ENCODE data around the gene KDM4F. TPM values are rescaled to one million over a fixed set of nuclear protein-coding genes. Genes with fewer than 3 reads are reported as not detected.
A peak's percentile ranks its signal among the peaks of the same experiment; 100 is the strongest.

Gene KDM4F
- total and polyA plus RNA-seq, 5 donors from 2014 or later = not detected

DNA sequence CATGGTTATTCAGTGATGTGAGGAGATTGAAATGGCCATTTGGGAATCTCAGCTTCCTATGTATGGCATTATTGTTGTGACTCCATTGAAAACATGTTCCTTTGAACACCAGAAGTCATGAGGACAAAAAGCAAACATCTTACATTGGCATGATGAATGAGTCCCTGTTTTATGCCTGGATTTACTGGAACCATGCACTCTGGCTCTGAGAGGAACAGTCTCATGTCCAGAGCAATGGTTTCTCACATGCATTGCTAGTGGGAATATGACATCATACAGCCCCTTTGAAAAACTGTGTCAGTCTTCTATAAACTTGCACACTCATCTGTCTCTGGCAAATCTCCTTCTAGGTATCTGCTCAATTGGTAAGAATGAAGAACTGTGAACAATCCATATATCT is 3.4 kb upstream of the KDM4F start:
- Mint-ChIP-seq H3K4me3 (no peak overlapping the region), H3K27ac (no peak overlapping the region), H3K9me3 (peaks cover 0 to 1% (median 0%) of the 10 kb centered on the region in 7 donors), H3K27me3 (peaks cover 30% of the 10 kb centered on the region), H3K4me1 (no peaks in the 10 kb centered on the region), H3K36me3 (no peaks in the 10 kb centered on the region)
- no peaks in the 10 kb centered on the region for H3K9me3 ChIP-seq (ENCODE audit: control insufficient read depth in 2 of 2, low read length in 2 of 2)
- no peaks in the 10 kb centered on the region for H3K36me3 ChIP-seq (ENCODE audit: control insufficient read depth, insufficient read depth, low read length)
- DNase-seq (no peak), ATAC-seq (ENCODE audit: low read depth in 2 of 2) (no peak)
- peaks cover 25% of the 10 kb centered on the region for H3K27me3 ChIP-seq (ENCODE audit: control insufficient read depth, insufficient read depth, low read length)
- no peak overlapping the region for H3K27ac ChIP-seq (ENCODE audit: insufficient read depth, low read length, poor library complexity, severe bottlenecking)
- no peak overlapping the region for H3K4me3 ChIP-seq (ENCODE audit: low read depth, low read length)
- no peaks in the 10 kb centered on the region for H3K4me1 ChIP-seq (ENCODE audit: control insufficient read depth, insufficient read depth, low read length, poor library complexity, severe bottlenecking)

DNA sequence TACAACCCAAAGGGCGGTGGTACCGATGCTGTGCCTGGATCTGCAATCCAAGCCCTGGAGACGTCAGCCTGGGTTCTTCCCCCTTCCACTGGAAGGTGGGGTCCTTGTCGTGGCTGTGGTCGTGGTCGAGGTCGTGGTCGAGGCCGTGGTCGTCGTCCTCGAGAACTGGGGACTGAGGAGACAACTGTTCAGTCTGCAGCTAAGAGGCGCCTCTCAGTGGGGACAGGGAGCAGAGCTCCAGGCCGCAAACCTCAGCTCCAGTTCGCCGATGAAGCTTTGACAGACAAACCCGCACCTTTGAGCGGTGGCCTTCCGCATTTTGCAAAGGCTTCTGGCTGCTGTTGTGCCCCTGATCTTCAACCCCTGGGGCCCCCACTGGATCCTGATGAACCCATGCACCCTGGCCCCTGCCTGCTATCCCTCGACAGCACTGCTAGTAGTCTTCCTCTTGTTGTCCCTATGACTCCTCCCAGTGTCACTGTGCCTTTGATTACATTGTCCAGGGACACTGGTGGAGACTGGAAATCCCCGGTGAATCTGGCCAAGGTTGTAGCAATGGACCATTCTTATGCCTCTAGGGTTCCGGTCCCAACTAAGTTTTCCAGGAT is 1.5 kb downstream of the KDM4F start:
- H3K4me1 ChIP-seq (ENCODE audit: control insufficient read depth, insufficient read depth, low read length, poor library complexity, severe bottlenecking) = no peaks in the 10 kb centered on the region
- no peaks in the 10 kb centered on the region for H3K36me3 ChIP-seq (ENCODE audit: control insufficient read depth, insufficient read depth, low read length)
- H3K27me3 Mint-ChIP-seq = peaks cover 37% of the 10 kb centered on the region
- no peak overlapping the region for H3K27ac Mint-ChIP-seq
- H3K4me3 ChIP-seq (ENCODE audit: low read depth, low read length) = no peak overlapping the region
- DNase-seq = no peak
- peaks cover 19% of the 10 kb centered on the region for H3K27me3 ChIP-seq (ENCODE audit: control insufficient read depth, insufficient read depth, low read length)
- H3K9me3 ChIP-seq (ENCODE audit: control insufficient read depth in 2 of 2, low read length in 2 of 2) = no peaks in the 10 kb centered on the region
- ATAC-seq (ENCODE audit: low read depth in 2 of 2) = no peak
- no peaks in the 10 kb centered on the region for H3K4me1 Mint-ChIP-seq
- no peaks in the 10 kb centered on the region for H3K9me3 Mint-ChIP-seq
- no peak overlapping the region for H3K4me3 Mint-ChIP-seq
- no peaks in the 10 kb centered on the region for H3K36me3 Mint-ChIP-seq
- H3K27ac ChIP-seq (ENCODE audit: insufficient read depth, low read length, poor library complexity, severe bottlenecking) = no peak overlapping the region

DNA sequence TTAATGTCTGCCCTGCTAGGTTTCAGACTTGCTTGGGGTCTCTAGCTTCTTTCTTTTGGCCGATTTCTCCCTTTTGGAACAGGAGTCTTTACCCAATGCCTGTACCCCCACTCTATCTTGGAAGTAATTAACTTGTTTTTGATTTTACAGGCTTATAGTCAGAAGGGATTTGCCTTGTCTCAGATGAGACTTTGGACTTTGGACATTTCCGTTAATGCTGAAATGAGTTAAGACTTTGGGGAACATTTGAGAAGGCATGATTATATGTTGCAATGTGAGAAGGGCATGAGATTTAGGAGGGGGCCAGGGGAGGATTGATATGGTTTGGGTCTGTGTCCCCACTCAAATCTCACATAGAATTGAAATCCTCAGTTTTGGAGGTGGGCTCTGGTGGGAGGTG is 5.1 kb downstream of the KDM4F start:
- Mint-ChIP-seq H3K36me3 (no peaks in the 10 kb centered on the region), H3K4me1 (no peaks in the 10 kb centered on the region), H3K27me3 (peaks cover 50% of the 10 kb centered on the region), H3K4me3 (no peak overlapping the region), H3K9me3 (no peaks in the 10 kb centered on the region), H3K27ac (no peak overlapping the region)
- ATAC-seq (ENCODE audit: low read depth in 2 of 2) = no peak
- Histone ChIP-seq H3K4me1 (ENCODE audit: control insufficient read depth, insufficient read depth, low read length, poor library complexity, severe bottlenecking) (no peaks in the 10 kb centered on the region), H3K36me3 (ENCODE audit: control insufficient read depth, insufficient read depth, low read length) (no peaks in the 10 kb centered on the region), H3K27me3 (ENCODE audit: control insufficient read depth, insufficient read depth, low read length) (peaks cover 14% of the 10 kb centered on the region), H3K27ac (ENCODE audit: insufficient read depth, low read length, poor library complexity, severe bottlenecking) (no peak overlapping the region), H3K9me3 (ENCODE audit: control insufficient read depth in 2 of 2, low read length in 2 of 2) (no peaks in the 10 kb centered on the region), H3K4me3 (ENCODE audit: low read depth, low read length) (no peak overlapping the region)
- DNase-seq = no peak

DNA sequence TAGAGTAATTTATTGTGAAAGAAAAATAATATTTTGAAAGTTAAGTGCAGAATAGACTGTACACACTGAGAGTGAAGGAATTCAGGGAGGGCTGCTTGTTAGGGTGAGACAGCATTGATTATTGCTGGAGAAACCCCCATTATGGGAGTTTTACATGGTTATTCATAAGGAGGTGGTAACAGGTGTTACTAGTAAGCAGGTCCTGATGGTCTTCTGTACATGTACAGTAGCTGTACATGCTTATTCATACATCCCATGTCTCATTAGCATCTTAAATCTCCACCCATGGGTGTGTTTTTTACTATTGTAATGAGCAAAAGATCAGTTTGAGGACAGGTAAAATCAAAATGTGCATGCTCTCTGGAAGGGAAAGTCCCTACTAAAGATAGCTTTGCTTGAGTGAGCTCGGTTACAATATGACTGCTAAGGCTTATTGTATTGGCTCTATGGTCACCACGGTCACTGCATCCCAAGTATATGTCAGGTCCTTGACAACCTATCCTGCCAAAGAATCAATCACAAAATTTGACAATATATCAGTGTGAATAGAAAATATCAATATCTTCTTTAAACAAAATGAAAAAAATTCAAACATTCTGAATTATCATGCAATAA is 6.2 kb downstream of the KDM4F start:
- DNase-seq (no peak), ATAC-seq (ENCODE audit: low read depth in 2 of 2) (no peak)
- H3K4me1 Mint-ChIP-seq = no peaks in the 10 kb centered on the region
- H3K9me3 Mint-ChIP-seq = no peaks in the 10 kb centered on the region
- no peaks in the 10 kb centered on the region for H3K36me3 Mint-ChIP-seq
- H3K27ac Mint-ChIP-seq = no peak overlapping the region
- Histone ChIP-seq H3K4me3 (ENCODE audit: low read depth, low read length) (no peak overlapping the region), H3K9me3 (ENCODE audit: control insufficient read depth in 2 of 2, low read length in 2 of 2) (no peaks in the 10 kb centered on the region), H3K4me1 (ENCODE audit: control insufficient read depth, insufficient read depth, low read length, poor library complexity, severe bottlenecking) (no peaks in the 10 kb centered on the region), H3K27me3 (ENCODE audit: control insufficient read depth, insufficient read depth, low read length) (peaks cover 16% of the 10 kb centered on the region), H3K36me3 (ENCODE audit: control insufficient read depth, insufficient read depth, low read length) (no peaks in the 10 kb centered on the region), H3K27ac (ENCODE audit: insufficient read depth, low read length, poor library complexity, severe bottlenecking) (no peak overlapping the region)
- H3K27me3 Mint-ChIP-seq = peaks cover 60% of the 10 kb centered on the region
- no peak overlapping the region for H3K4me3 Mint-ChIP-seq

DNA sequence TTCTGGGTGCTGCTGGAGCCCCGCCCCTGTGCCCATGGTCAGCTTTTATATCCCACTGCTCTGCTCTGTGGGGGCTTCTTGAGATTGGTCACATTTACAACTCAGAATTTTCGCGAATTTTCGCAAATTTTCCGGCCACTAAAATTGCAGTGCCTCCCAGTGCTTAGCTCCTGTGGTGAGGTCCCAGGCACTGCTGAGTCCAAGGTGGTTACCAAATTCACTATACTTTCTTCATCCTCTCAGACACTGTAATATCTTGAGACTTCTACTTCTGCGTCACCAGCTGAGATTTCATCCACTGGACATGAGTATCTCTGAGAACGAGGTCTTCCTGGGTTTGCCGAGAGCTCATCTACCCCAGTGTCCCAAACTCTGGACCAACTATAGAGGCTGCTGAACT is 8.7 kb downstream of the KDM4F start:
- H3K27me3 Mint-ChIP-seq = peaks cover 68% of the 10 kb centered on the region
- H3K4me1 Mint-ChIP-seq = no peaks in the 10 kb centered on the region
- no peaks in the 10 kb centered on the region for H3K36me3 Mint-ChIP-seq
- no peak overlapping the region for H3K27ac Mint-ChIP-seq
- ATAC-seq (ENCODE audit: low read depth in 2 of 2) (no peak), DNase-seq (no peak)
- no peaks in the 10 kb centered on the region for H3K36me3 ChIP-seq (ENCODE audit: control insufficient read depth, insufficient read depth, low read length)
- no peak overlapping the region for H3K4me3 ChIP-seq (ENCODE audit: low read depth, low read length)
- H3K4me1 ChIP-seq (ENCODE audit: control insufficient read depth, insufficient read depth, low read length, poor library complexity, severe bottlenecking) = no peaks in the 10 kb centered on the region
- H3K27ac ChIP-seq (ENCODE audit: insufficient read depth, low read length, poor library complexity, severe bottlenecking) = no peak overlapping the region
- H3K9me3 Mint-ChIP-seq = no peaks in the 10 kb centered on the region
- H3K27me3 ChIP-seq (ENCODE audit: control insufficient read depth, insufficient read depth, low read length) = peaks cover 22% of the 10 kb centered on the region
- H3K4me3 Mint-ChIP-seq = no peak overlapping the region
- no peaks in the 10 kb centered on the region for H3K9me3 ChIP-seq (ENCODE audit: control insufficient read depth in 2 of 2, low read length in 2 of 2)

DNA sequence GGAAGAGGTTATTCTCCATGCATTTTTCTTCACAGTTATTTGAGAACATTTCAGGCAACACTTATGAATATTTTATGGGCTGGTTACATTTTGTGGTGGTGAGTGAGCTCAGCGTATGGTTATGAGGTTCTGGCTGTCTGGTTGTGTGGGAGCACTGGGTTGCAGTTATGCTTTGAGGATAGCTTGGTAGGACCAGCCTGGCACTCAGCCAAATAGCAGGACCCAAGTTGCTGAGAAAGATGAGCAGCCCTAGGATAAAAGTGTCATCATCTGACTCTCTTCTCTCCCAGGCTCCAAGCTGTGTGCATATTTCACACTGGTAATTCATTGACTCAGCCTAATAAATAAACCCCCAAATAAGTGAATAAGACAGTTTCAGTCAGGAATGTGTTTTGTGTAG is 9.4 kb downstream of the KDM4F start:
- H3K9me3 ChIP-seq (ENCODE audit: control insufficient read depth in 2 of 2, low read length in 2 of 2) = no peaks in the 10 kb centered on the region
- H3K4me1 ChIP-seq (ENCODE audit: control insufficient read depth, insufficient read depth, low read length, poor library complexity, severe bottlenecking) = no peaks in the 10 kb centered on the region
- H3K4me1 Mint-ChIP-seq = no peaks in the 10 kb centered on the region
- no peak overlapping the region for H3K27ac Mint-ChIP-seq
- H3K4me3 ChIP-seq (ENCODE audit: low read depth, low read length) = no peak overlapping the region
- H3K9me3 Mint-ChIP-seq = no peaks in the 10 kb centered on the region
- peaks cover 62% of the 10 kb centered on the region for H3K27me3 Mint-ChIP-seq
- no peak overlapping the region for H3K4me3 Mint-ChIP-seq
- DNase-seq = no peak
- ATAC-seq (ENCODE audit: low read depth in 2 of 2) = no peak
- H3K27ac ChIP-seq (ENCODE audit: insufficient read depth, low read length, poor library complexity, severe bottlenecking) = no peak overlapping the region
- H3K27me3 ChIP-seq (ENCODE audit: control insufficient read depth, insufficient read depth, low read length) = peaks cover 21% of the 10 kb centered on the region
- H3K36me3 ChIP-seq (ENCODE audit: control insufficient read depth, insufficient read depth, low read length) = no peaks in the 10 kb centered on the region
- H3K36me3 Mint-ChIP-seq = no peaks in the 10 kb centered on the region

DNA sequence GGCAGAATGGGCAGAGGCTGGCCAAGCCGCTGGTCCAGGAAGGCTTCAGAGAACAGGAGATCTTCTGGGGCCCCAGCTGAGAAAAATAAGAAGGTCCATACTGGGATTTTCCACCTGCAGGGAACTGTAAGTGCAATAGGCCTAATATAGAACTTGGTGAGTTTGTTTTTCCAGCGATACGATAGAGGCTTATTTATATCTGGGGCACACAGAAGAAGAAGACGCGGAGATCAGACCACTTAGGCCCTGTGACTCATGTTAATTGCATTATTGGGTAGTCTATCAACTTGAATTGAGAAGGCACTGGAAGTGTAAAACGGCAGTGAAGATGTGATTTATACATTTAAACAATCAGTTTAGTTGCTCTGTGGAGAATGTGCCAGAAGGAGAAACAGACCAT is 9.8 kb downstream of the KDM4F start:
- Mint-ChIP-seq H3K27me3 (peaks cover 62% of the 10 kb centered on the region), H3K9me3 (no peaks in the 10 kb centered on the region), H3K27ac (no peak overlapping the region), H3K36me3 (no peaks in the 10 kb centered on the region), H3K4me3 (no peak overlapping the region), H3K4me1 (no peaks in the 10 kb centered on the region)
- H3K4me3 ChIP-seq (ENCODE audit: low read depth, low read length) = no peak overlapping the region
- peaks cover 17% of the 10 kb centered on the region for H3K27me3 ChIP-seq (ENCODE audit: control insufficient read depth, insufficient read depth, low read length)
- no peak overlapping the region for H3K27ac ChIP-seq (ENCODE audit: insufficient read depth, low read length, poor library complexity, severe bottlenecking)
- no peaks in the 10 kb centered on the region for H3K9me3 ChIP-seq (ENCODE audit: control insufficient read depth in 2 of 2, low read length in 2 of 2)
- no peaks in the 10 kb centered on the region for H3K36me3 ChIP-seq (ENCODE audit: control insufficient read depth, insufficient read depth, low read length)
- no peaks in the 10 kb centered on the region for H3K4me1 ChIP-seq (ENCODE audit: control insufficient read depth, insufficient read depth, low read length, poor library complexity, severe bottlenecking)
- no peak for DNase-seq
- ATAC-seq (ENCODE audit: low read depth in 2 of 2) = no peak

DNA sequence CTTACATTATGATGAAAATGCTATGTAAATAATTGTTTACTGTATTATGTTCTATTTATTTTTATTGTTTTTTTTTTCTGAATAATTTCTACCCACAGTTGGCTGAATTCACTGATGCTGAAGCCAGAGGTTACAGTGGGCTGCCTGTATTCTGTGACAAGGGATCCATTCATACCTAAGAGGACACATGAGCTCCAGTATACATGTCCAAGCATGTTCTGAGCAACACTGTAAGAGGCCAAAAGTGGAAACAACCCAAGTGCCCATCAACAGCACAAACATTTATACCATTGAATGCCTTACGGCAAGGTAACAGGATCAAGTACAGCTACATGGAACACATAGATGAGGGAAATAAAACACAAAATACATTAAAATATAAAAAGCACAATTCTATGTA is 16.1 kb downstream of the KDM4F start:
- H3K4me1 ChIP-seq (ENCODE audit: control insufficient read depth, insufficient read depth, low read length, poor library complexity, severe bottlenecking) = peaks cover 12% of the 10 kb centered on the region
- Mint-ChIP-seq H3K9me3 (peaks cover 0 to 2% (median 0%) of the 10 kb centered on the region in 7 donors), H3K4me3 (peak overlapping the region in 1 of 4 donors; percentile 21), H3K27me3 (peaks cover 22% of the 10 kb centered on the region), H3K4me1 (peaks cover 12 to 20% (median 17%) of the 10 kb centered on the region in 4 donors), H3K36me3 (peaks cover 3% of the 10 kb centered on the region), H3K27ac (no peak overlapping the region)
- DNase-seq = no peak
- no peak for ATAC-seq (ENCODE audit: low read depth in 2 of 2)
- H3K4me3 ChIP-seq (ENCODE audit: low read depth, low read length) = no peak overlapping the region
- H3K36me3 ChIP-seq (ENCODE audit: control insufficient read depth, insufficient read depth, low read length) = no peaks in the 10 kb centered on the region
- no peaks in the 10 kb centered on the region for H3K9me3 ChIP-seq (ENCODE audit: control insufficient read depth in 2 of 2, low read length in 2 of 2)
- peaks cover 9% of the 10 kb centered on the region for H3K27me3 ChIP-seq (ENCODE audit: control insufficient read depth, insufficient read depth, low read length)
- no peak overlapping the region for H3K27ac ChIP-seq (ENCODE audit: insufficient read depth, low read length, poor library complexity, severe bottlenecking)
